ENCODE data around the gene ESRRG. TPM values are rescaled to one million over a fixed set of nuclear protein-coding genes. Genes with fewer than 3 reads are reported as not detected.

The ESRRG gene
- total and polyA plus RNA-seq, 2 experiments from 2014 or later: not detected

GRCh38 chr1:216553040-216553439, 170.2 kb downstream of the ESRRG start:
- Histone ChIP-seq H2AFZ (no peak overlapping the region), H4K20me1 (ENCODE audit: insufficient read depth) (no peaks in the 10 kb centered on the region), H3K36me3 (ENCODE audit: low read depth) (no peaks in the 10 kb centered on the region), H3K79me2 (ENCODE audit: insufficient read depth) (no peaks in the 10 kb centered on the region), H3K4me1 (ENCODE audit: insufficient read depth) (no peaks in the 10 kb centered on the region), H3K4me2 (ENCODE audit: unreplicated experiment) (no peak overlapping the region), H3K27ac (no peak overlapping the region), H3K9ac (no peak overlapping the region), H3K4me3 (no peak overlapping the region), H3K27me3 (replicated peaks; ENCODE audit: insufficient read depth) (peaks cover 13% of the 10 kb centered on the region; the same call in 1 of the 2 replicates), H3K9me2 (ENCODE audit: insufficient read depth) (no peaks in the 10 kb centered on the region), H3F3A (ENCODE audit: insufficient read depth) (no peaks in the 10 kb centered on the region), H3K9me3 (ENCODE audit: low read depth) (no peaks in the 10 kb centered on the region)
- no peak for DNase-seq
- in situ Hi-C loops (cut with MboI): no loop called here
- TF ChIP-seq EZH2phosphoT487 (IDR thresholded peaks at IDR 0.05; ENCODE audit: insufficient read depth, low read depth) (no peak), EZH2 (IDR thresholded peaks at IDR 0.05; ENCODE audit: insufficient read depth, poor library complexity, severe bottlenecking) (no peak)
- WGBS, 2 experiments (ENCODE audit: low coverage in 1 of 2, low lambda C conversion rate in 2 of 2, missing lambda C conversion rate in 2 of 2): 6 to 16% methylated on average over 1 of the region's 1 CpG

DNA sequence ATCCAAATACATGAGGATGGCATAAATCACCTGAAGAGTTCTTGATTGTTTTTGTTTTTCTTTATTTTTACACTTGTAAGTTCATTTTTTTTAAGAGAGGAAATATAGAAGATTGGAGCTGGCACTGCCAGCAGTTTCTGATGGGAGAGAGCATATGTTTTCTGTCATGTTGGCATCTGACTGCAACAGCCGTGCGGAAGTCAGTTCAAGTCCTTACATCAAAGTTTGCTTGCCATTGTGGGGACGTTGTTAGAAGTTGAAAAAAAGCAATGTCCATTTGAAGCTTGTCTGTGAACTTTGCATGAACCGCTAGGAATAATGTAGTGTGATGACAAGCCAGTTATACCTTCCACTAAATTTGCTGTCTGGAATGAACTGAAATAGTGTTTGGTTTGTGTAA, 173.4 kb downstream of the ESRRG start:
- no peak for DNase-seq
- H3K4me2 ChIP-seq (ENCODE audit: unreplicated experiment): no peak overlapping the region
- no peak overlapping the region for H3K9ac ChIP-seq
- 51 to 59% methylated on average over 4 of the region's 4 CpGs for WGBS, 2 experiments (ENCODE audit: low coverage in 1 of 2, low lambda C conversion rate in 2 of 2, missing lambda C conversion rate in 2 of 2)
- H3F3A ChIP-seq (ENCODE audit: insufficient read depth): no peaks in the 10 kb centered on the region
- peaks cover 13% of the 10 kb centered on the region; the same call in 1 of the 2 replicates for H3K27me3 ChIP-seq (replicated peaks; ENCODE audit: insufficient read depth)
- no peaks in the 10 kb centered on the region for H4K20me1 ChIP-seq (ENCODE audit: insufficient read depth)
- H3K9me2 ChIP-seq (ENCODE audit: insufficient read depth): no peaks in the 10 kb centered on the region
- H3K9me3 ChIP-seq (ENCODE audit: low read depth): no peaks in the 10 kb centered on the region
- H2AFZ ChIP-seq: no peak overlapping the region
- TF ChIP-seq EZH2 (IDR thresholded peaks at IDR 0.05; ENCODE audit: insufficient read depth, poor library complexity, severe bottlenecking) (no peak), EZH2phosphoT487 (IDR thresholded peaks at IDR 0.05; ENCODE audit: insufficient read depth, low read depth) (no peak)
- H3K4me1 ChIP-seq (ENCODE audit: insufficient read depth): no peaks in the 10 kb centered on the region
- no peak overlapping the region for H3K27ac ChIP-seq
- in situ Hi-C loops (cut with MboI): no loop called here
- H3K4me3 ChIP-seq: no peak overlapping the region
- no peaks in the 10 kb centered on the region for H3K79me2 ChIP-seq (ENCODE audit: insufficient read depth)
- H3K36me3 ChIP-seq (ENCODE audit: low read depth): no peaks in the 10 kb centered on the region

DNA sequence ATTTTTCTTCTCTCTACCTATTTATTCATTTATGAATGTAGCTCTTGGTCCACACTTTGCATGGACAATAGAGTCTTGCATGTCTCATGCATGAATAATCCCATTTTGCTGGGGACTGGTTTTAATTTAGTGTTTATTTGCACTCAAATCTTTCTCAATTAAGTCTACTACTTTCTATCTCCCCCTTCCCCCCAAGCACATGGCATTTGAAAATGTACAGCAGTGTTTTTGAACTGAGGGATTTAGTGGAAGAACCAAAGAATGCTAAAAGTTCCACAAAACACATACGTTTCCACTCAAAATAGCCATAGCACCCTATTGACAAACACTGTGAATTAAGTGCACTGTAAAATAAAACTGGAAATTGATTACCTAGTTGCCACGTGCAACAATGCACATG, 180.5 kb downstream of the ESRRG start:
- no peaks in the 10 kb centered on the region for H3K9me2 ChIP-seq (ENCODE audit: insufficient read depth)
- H3K4me2 ChIP-seq (ENCODE audit: unreplicated experiment): no peak overlapping the region
- no peaks in the 10 kb centered on the region for H3K9me3 ChIP-seq (ENCODE audit: low read depth)
- H4K20me1 ChIP-seq (ENCODE audit: insufficient read depth): no peaks in the 10 kb centered on the region
- in situ Hi-C loops (cut with MboI): no loop called here
- H3K4me3 ChIP-seq: no peak overlapping the region
- no peak overlapping the region for H3K27ac ChIP-seq
- WGBS, 2 experiments (ENCODE audit: low coverage in 1 of 2, low lambda C conversion rate in 2 of 2, missing lambda C conversion rate in 2 of 2): 2% methylated on average over 2 of the region's 2 CpGs
- H3K79me2 ChIP-seq (ENCODE audit: insufficient read depth): no peaks in the 10 kb centered on the region
- no peaks in the 10 kb centered on the region for H3K36me3 ChIP-seq (ENCODE audit: low read depth)
- no peak for TF ChIP-seq EZH2phosphoT487 (IDR thresholded peaks at IDR 0.05; ENCODE audit: insufficient read depth, low read depth)
- no peak for TF ChIP-seq EZH2 (IDR thresholded peaks at IDR 0.05; ENCODE audit: insufficient read depth, poor library complexity, severe bottlenecking)
- no peak for DNase-seq
- no peaks in the 10 kb centered on the region for H3K4me1 ChIP-seq (ENCODE audit: insufficient read depth)
- H3K9ac ChIP-seq: no peak overlapping the region
- no peaks in the 10 kb centered on the region for H3F3A ChIP-seq (ENCODE audit: insufficient read depth)
- peaks cover 14% of the 10 kb centered on the region for H3K27me3 ChIP-seq (replicated peaks; ENCODE audit: insufficient read depth)
- no peak overlapping the region for H2AFZ ChIP-seq

DNA sequence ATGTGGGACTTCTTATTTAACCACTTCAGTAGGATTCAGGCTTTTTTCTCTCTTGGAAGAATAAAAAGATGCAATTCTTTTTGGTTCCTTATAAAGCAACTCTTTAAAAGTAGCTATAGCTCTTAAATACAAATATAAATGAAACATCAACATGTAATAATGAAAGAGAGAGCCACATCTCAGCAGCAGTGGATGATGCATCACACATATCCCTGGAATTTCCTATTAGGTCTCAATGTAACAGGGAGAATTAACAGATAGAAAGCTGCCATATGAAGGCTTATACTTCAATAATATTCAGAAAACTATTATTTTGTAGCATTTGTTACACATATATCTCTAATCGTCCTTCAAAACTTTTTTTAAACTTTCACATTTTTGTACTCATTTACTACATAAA, 181.0 kb downstream of the ESRRG start:
- no peak overlapping the region for H2AFZ ChIP-seq
- no peaks in the 10 kb centered on the region for H3K4me1 ChIP-seq (ENCODE audit: insufficient read depth)
- H3K4me3 ChIP-seq: no peak overlapping the region
- no peaks in the 10 kb centered on the region for H3K79me2 ChIP-seq (ENCODE audit: insufficient read depth)
- no peaks in the 10 kb centered on the region for H3K36me3 ChIP-seq (ENCODE audit: low read depth)
- 22 to 24% methylated on average over 1 of the region's 1 CpG for WGBS, 2 experiments (ENCODE audit: low coverage in 1 of 2, low lambda C conversion rate in 2 of 2, missing lambda C conversion rate in 2 of 2)
- H3K9me3 ChIP-seq (ENCODE audit: low read depth): no peaks in the 10 kb centered on the region
- no peaks in the 10 kb centered on the region for H3K9me2 ChIP-seq (ENCODE audit: insufficient read depth)
- no peak for TF ChIP-seq EZH2 (IDR thresholded peaks at IDR 0.05; ENCODE audit: insufficient read depth, poor library complexity, severe bottlenecking)
- TF ChIP-seq EZH2phosphoT487 (IDR thresholded peaks at IDR 0.05; ENCODE audit: insufficient read depth, low read depth): no peak
- no peak overlapping the region for H3K9ac ChIP-seq
- no peak for DNase-seq
- H3K27me3 ChIP-seq (replicated peaks; ENCODE audit: insufficient read depth): peaks cover 14% of the 10 kb centered on the region
- in situ Hi-C loops (cut with MboI): no loop called here
- no peak overlapping the region for H3K27ac ChIP-seq
- no peaks in the 10 kb centered on the region for H4K20me1 ChIP-seq (ENCODE audit: insufficient read depth)
- H3F3A ChIP-seq (ENCODE audit: insufficient read depth): no peaks in the 10 kb centered on the region
- no peak overlapping the region for H3K4me2 ChIP-seq (ENCODE audit: unreplicated experiment)

GRCh38 chr1:216535751-216536150, 187.5 kb downstream of the ESRRG start:
- Histone ChIP-seq H4K20me1 (ENCODE audit: insufficient read depth) (no peaks in the 10 kb centered on the region), H3K79me2 (ENCODE audit: insufficient read depth) (no peaks in the 10 kb centered on the region), H3K36me3 (ENCODE audit: low read depth) (no peaks in the 10 kb centered on the region), H3K27ac (no peak overlapping the region), H3K4me1 (ENCODE audit: insufficient read depth) (0 out of 2 replicates have a peak, but pooled peaks cover 2% of the 10 kb centered on the region), H3K9me2 (ENCODE audit: insufficient read depth) (no peaks in the 10 kb centered on the region), H3K4me2 (ENCODE audit: unreplicated experiment) (no peak overlapping the region), H3F3A (ENCODE audit: insufficient read depth) (no peaks in the 10 kb centered on the region), H3K27me3 (replicated peaks; ENCODE audit: insufficient read depth) (no peaks in the 10 kb centered on the region; the same call in 1 of the 2 replicates), H3K9ac (no peak overlapping the region), H3K9me3 (ENCODE audit: low read depth) (no peaks in the 10 kb centered on the region), H2AFZ (no peak overlapping the region), H3K4me3 (no peak overlapping the region)
- TF ChIP-seq EZH2 (IDR thresholded peaks at IDR 0.05; ENCODE audit: insufficient read depth, poor library complexity, severe bottlenecking) (no peak), EZH2phosphoT487 (IDR thresholded peaks at IDR 0.05; ENCODE audit: insufficient read depth, low read depth) (no peak)
- in situ Hi-C loops (cut with MboI): no loop called here
- 46 to 48% methylated on average over 2 of the region's 2 CpGs for WGBS, 2 experiments (ENCODE audit: low coverage in 1 of 2, low lambda C conversion rate in 2 of 2, missing lambda C conversion rate in 2 of 2)
- DNase-seq: no peak

All from GM23248 (cell line).